Measurements from ENCODE around the gene TTF1.

Gene TTF1

GRCh38 chr9:132425675-132426062 lies 19.0 kb upstream of the TTF1 start:
- no peak for TF ChIP-seq CTCF (IDR thresholded peaks at IDR 0.05; ENCODE audit: borderline replicate concordance, insufficient read depth, low read depth, low read length)
- H3K4me3 ChIP-seq (ENCODE audit: low read depth, low read length) = no peak overlapping the region

GRCh38 chr9:132424857-132425674 lies 18.4 kb upstream of the TTF1 start:
- no peak for TF ChIP-seq CTCF (IDR thresholded peaks at IDR 0.05; ENCODE audit: borderline replicate concordance, insufficient read depth, low read depth, low read length)
- H3K4me3 ChIP-seq (ENCODE audit: low read depth, low read length) = no peak overlapping the region

GRCh38 chr9:132423503-132423902 lies 16.9 kb upstream of the TTF1 start:
- TF ChIP-seq CTCF (IDR thresholded peaks at IDR 0.05; ENCODE audit: borderline replicate concordance, insufficient read depth, low read depth, low read length) = no peak
- H3K4me3 ChIP-seq (ENCODE audit: low read depth, low read length) = no peak overlapping the region

GRCh38 chr9:132422574-132422973 lies 15.9 kb upstream of the TTF1 start:
- TF ChIP-seq CTCF (IDR thresholded peaks at IDR 0.05; ENCODE audit: borderline replicate concordance, insufficient read depth, low read depth, low read length) = no peak
- no peak overlapping the region for H3K4me3 ChIP-seq (ENCODE audit: low read depth, low read length)

- no peak for TF ChIP-seq CTCF (IDR thresholded peaks at IDR 0.05; ENCODE audit: borderline replicate concordance, insufficient read depth, low read depth, low read length)
- no peak overlapping the region for H3K4me3 ChIP-seq (ENCODE audit: low read depth, low read length)
Measured at GRCh38 chr9:132418726-132419363, 12.2 kb upstream of the TTF1 start.

GRCh38 chr9:132415181-132415580 lies 8.5 kb upstream of the TTF1 start:
- TF ChIP-seq CTCF (IDR thresholded peaks at IDR 0.05; ENCODE audit: borderline replicate concordance, insufficient read depth, low read depth, low read length) = no peak
- no peak overlapping the region for H3K4me3 ChIP-seq (ENCODE audit: low read depth, low read length)

GRCh38 chr9:132414731-132415130 lies 8.1 kb upstream of the TTF1 start:
- H3K4me3 ChIP-seq (ENCODE audit: low read depth, low read length) = no peak overlapping the region
- TF ChIP-seq CTCF (IDR thresholded peaks at IDR 0.05; ENCODE audit: borderline replicate concordance, insufficient read depth, low read depth, low read length) = no peak
